ENCODE measurements around the gene MED4. TPM values are rescaled to one million over a fixed set of nuclear protein-coding genes. Genes with fewer than 3 reads are reported as not detected.

Gene MED4
- total and polyA plus RNA-seq, 2 donors from 2014 or later = 50.8 to 54.3 TPM

- Histone ChIP-seq H3K9me3 (ENCODE audit: control insufficient read depth in 2 of 3, insufficient read depth in 1 of 3, low read length in 3 of 3) (no peaks in the 10 kb centered on the region), H3K36me3 (ENCODE audit: control insufficient read depth in 2 of 3, insufficient read depth in 3 of 3, low read length in 3 of 3) (no peaks in the 10 kb centered on the region), H3K27me3 (ENCODE audit: control insufficient read depth, insufficient read depth, low read length) (no peaks in the 10 kb centered on the region), H3K27ac (ENCODE audit: low read depth in 2 of 2, low read length in 2 of 2) (peak overlapping the region; percentile 60 to 81), H3K4me3 (ENCODE audit: low read length in 3 of 3) (no peak overlapping the region), H3K9ac (ENCODE audit: low read length in 3 of 3) (no peak overlapping the region), H3K4me1 (ENCODE audit: control insufficient read depth in 2 of 3, insufficient read depth in 2 of 3, low read depth in 1 of 3, low read length in 3 of 3) (peaks cover 0 to 16% (median 7%) of the 10 kb centered on the region in 3 donors)
- intact Hi-C loops (cut with DNase I) = no loop called here
- FAIRE-seq (no peak), DNase-seq (no peak)
- TF ChIP-seq CTCF (IDR thresholded peaks at IDR 0.05; ENCODE audit: borderline replicate concordance, extremely low read depth, insufficient read depth) = no peak
Observed at GRCh38 chr13:48110132-48110868, 15.4 kb upstream of the MED4 start.

GRCh38 chr13:48108106-48108505 is 13.2 kb upstream of the MED4 start:
- Histone ChIP-seq H3K9ac (ENCODE audit: low read length in 3 of 3) (no peak overlapping the region), H3K27me3 (ENCODE audit: control insufficient read depth, insufficient read depth, low read length) (no peaks in the 10 kb centered on the region), H3K36me3 (ENCODE audit: control insufficient read depth in 2 of 3, insufficient read depth in 3 of 3, low read length in 3 of 3) (no peaks in the 10 kb centered on the region), H3K27ac (ENCODE audit: low read depth in 2 of 2, low read length in 2 of 2) (no peak overlapping the region), H3K4me3 (ENCODE audit: low read length in 3 of 3) (no peak overlapping the region), H3K4me1 (ENCODE audit: control insufficient read depth in 2 of 3, insufficient read depth in 2 of 3, low read depth in 1 of 3, low read length in 3 of 3) (peaks cover 0 to 12% (median 7%) of the 10 kb centered on the region in 3 donors), H3K9me3 (ENCODE audit: control insufficient read depth in 2 of 3, insufficient read depth in 1 of 3, low read length in 3 of 3) (no peaks in the 10 kb centered on the region)
- intact Hi-C loops (cut with DNase I) = no loop called here
- TF ChIP-seq CTCF (IDR thresholded peaks at IDR 0.05; ENCODE audit: borderline replicate concordance, extremely low read depth, insufficient read depth) = no peak
- FAIRE-seq = no peak
- no peak for DNase-seq

GRCh38 chr13:48097793-48098192 is 2.9 kb upstream of the MED4 start:
- FAIRE-seq (no peak), DNase-seq (no peak)
- H3K4me3 ChIP-seq (ENCODE audit: low read length in 3 of 3) = no peak overlapping the region
- H3K9me3 ChIP-seq (ENCODE audit: control insufficient read depth in 2 of 3, insufficient read depth in 1 of 3, low read length in 3 of 3) = no peaks in the 10 kb centered on the region
- no peaks in the 10 kb centered on the region for H3K27me3 ChIP-seq (ENCODE audit: control insufficient read depth, insufficient read depth, low read length)
- H3K4me1 ChIP-seq (ENCODE audit: control insufficient read depth in 2 of 3, insufficient read depth in 2 of 3, low read depth in 1 of 3, low read length in 3 of 3) = peaks cover 3 to 33% (median 11%) of the 10 kb centered on the region in 3 donors
- no peak overlapping the region for H3K27ac ChIP-seq (ENCODE audit: low read depth in 2 of 2, low read length in 2 of 2)
- no peak overlapping the region for H3K9ac ChIP-seq (ENCODE audit: low read length in 3 of 3)
- TF ChIP-seq CTCF (IDR thresholded peaks at IDR 0.05; ENCODE audit: borderline replicate concordance, extremely low read depth, insufficient read depth) = no peak
- intact Hi-C loops (cut with DNase I) = no loop called here
- H3K36me3 ChIP-seq (ENCODE audit: control insufficient read depth in 2 of 3, insufficient read depth in 3 of 3, low read length in 3 of 3) = no peaks in the 10 kb centered on the region
